Natural killer cell (primary cell): ENCODE measurements around the gene ROS1. TPM values are rescaled to one million over a fixed set of nuclear protein-coding genes. Genes with fewer than 3 reads are reported as not detected.

Experiments
- ATAC-seq, 3 donors: fragments of 150-1000 bp in 2 of 3; fragments of 200-7000 bp in 1 of 3; cut with Tn5 transposase; 1 replicate in 1 of 3; 2 replicates in 2 of 3; pipeline ENCODE4 v1.10.0; 2021; ENCODE audit warnings: mild to moderate bottlenecking in 2 of 3, moderate library complexity in 2 of 3
- DNase-seq, 2 donors: peaks; one replicate each; pipeline versions ENCODE4 v3.0.0 to v3.0.0-alpha.2; 2013 to 2021; ENCODE audit warnings: mixed read lengths in 1 of 2
- H3K27ac ChIP-seq: one replicate; pipeline ENCODE4 v1.5.1; 2013; ENCODE audit warnings: mild to moderate bottlenecking, low read length
- H3K27me3 ChIP-seq: one replicate; pipeline ENCODE4 v1.6.1; 2013; ENCODE audit warnings: low read length; ENCODE audit not compliant: control insufficient read depth, insufficient read depth
- H3K36me3 ChIP-seq: one replicate; pipeline ENCODE4 v1.6.1; 2013; ENCODE audit warnings: low read length; ENCODE audit not compliant: control insufficient read depth, insufficient read depth
- H3K4me1 ChIP-seq: one replicate; pipeline ENCODE4 v1.6.1; 2013; ENCODE audit warnings: low read length; ENCODE audit not compliant: control insufficient read depth, insufficient read depth
- H3K4me3 ChIP-seq: one replicate; pipeline ENCODE4 v1.5.1; 2013; ENCODE audit warnings: low read length
- H3K9me3 ChIP-seq: one replicate; pipeline ENCODE4 v1.6.1; 2013; ENCODE audit warnings: low read length; ENCODE audit not compliant: control insufficient read depth, insufficient read depth
- H3K27ac Mint-ChIP-seq, 2 donors: one replicate each; pipeline ENCODE4 v1.8.0; 2022; ENCODE audit warnings: mild to moderate bottlenecking in 2 of 2, mixed read lengths in 2 of 2, moderate library complexity in 1 of 2
- H3K27me3 Mint-ChIP-seq, 2 donors: one replicate each; pipeline ENCODE4 v1.8.0; 2022; ENCODE audit warnings: low read depth in 2 of 2, mixed read lengths in 2 of 2
- H3K36me3 Mint-ChIP-seq: one replicate; pipeline ENCODE4 v1.8.0; 2022; ENCODE audit warnings: mixed read lengths
- H3K4me1 Mint-ChIP-seq, 2 donors: one replicate each; pipeline ENCODE4 v1.8.0; 2022; ENCODE audit warnings: mixed read lengths in 2 of 2
- H3K4me3 Mint-ChIP-seq: one replicate; pipeline ENCODE4 v1.8.0; 2022; ENCODE audit warnings: mild to moderate bottlenecking, moderate library complexity, mixed read lengths
- H3K9me3 Mint-ChIP-seq, 2 donors: one replicate each; pipeline ENCODE4 v1.8.0; 2022; ENCODE audit warnings: mixed read lengths in 2 of 2
- CTCF ChIP-seq: fragments of 200-600 bp; IDR thresholded peaks from one replicate; pipeline ENCODE4 v1.8.0; 2022; ENCODE audit warnings: antibody characterized with exemption
- WGBS: methylation state at CpG from one replicate; pipeline ENCODE4 v1.1.7; 2013; ENCODE audit warnings: missing lambda C conversion rate; ENCODE audit not compliant: insufficient coverage; 5-methylcytosine and 5-hydroxymethylcytosine counted together
- intact Hi-C: fragments of 100-400 bp; cut with micrococcal nuclease; formaldehyde crosslinking; loops from one replicate; pipeline ENCODE4 v1.14.2; 2022
- total RNA-seq, 4 donors: library from RNA; stranded (reverse); fragments of 120-200 nt in 1 of 4; gene quantifications; one replicate each; pipeline versions ENCODE4 v1.2.3 to v1.2.4, GENCODE V29; 2013 to 2022

The ROS1 gene
- total RNA-seq, 3 donors from 2014 or later (not counting 1 experiment from before 2014, with no cell fraction given): not detected

- no peak overlapping the region for H3K27ac ChIP-seq
- no peak for TF ChIP-seq CTCF
- Mint-ChIP-seq H3K4me3 (no peak overlapping the region), H3K27ac (no peak overlapping the region), H3K9me3 (peaks cover 0 to 3% of the 10 kb centered on the region in 2 donors), H3K36me3 (no peaks in the 10 kb centered on the region), H3K4me1 (no peaks in the 10 kb centered on the region), H3K27me3 (peaks cover 2 to 10% of the 10 kb centered on the region in 2 donors)
- DNase-seq: no peak
- H3K4me1 ChIP-seq: no peaks in the 10 kb centered on the region
- intact Hi-C loops: no loop called here
- no peak for ATAC-seq
- no peaks in the 10 kb centered on the region for H3K27me3 ChIP-seq
- H3K36me3 ChIP-seq: no peaks in the 10 kb centered on the region
- 98% methylated on average over 2 of the region's 3 CpGs for WGBS
- H3K9me3 ChIP-seq: no peaks in the 10 kb centered on the region
- H3K4me3 ChIP-seq: no peak overlapping the region
Observed at GRCh38 chr6:117307655-117308054, 118.1 kb downstream of the ROS1 start.

- no peaks in the 10 kb centered on the region for H3K4me1 Mint-ChIP-seq
- no peak overlapping the region for H3K27ac ChIP-seq
- DNase-seq (no peak), ATAC-seq (no peak)
- no peaks in the 10 kb centered on the region for H3K36me3 ChIP-seq
- no peak overlapping the region for H3K4me3 ChIP-seq
- no peaks in the 10 kb centered on the region for H3K27me3 ChIP-seq
- no peaks in the 10 kb centered on the region for H3K36me3 Mint-ChIP-seq
- intact Hi-C loops: no loop called here
- H3K27me3 Mint-ChIP-seq: peaks cover 0 to 2% of the 10 kb centered on the region in 2 donors
- no peak for TF ChIP-seq CTCF
- H3K4me1 ChIP-seq: no peaks in the 10 kb centered on the region
- H3K27ac Mint-ChIP-seq: no peak overlapping the region
- H3K9me3 Mint-ChIP-seq: peaks cover 0 to 3% of the 10 kb centered on the region in 2 donors
- 90% methylated on average over 3 of the region's 3 CpGs for WGBS
- no peaks in the 10 kb centered on the region for H3K9me3 ChIP-seq
- no peak overlapping the region for H3K4me3 Mint-ChIP-seq
Observed at GRCh38 chr6:117306227-117306790, 119.4 kb downstream of the ROS1 start.

GRCh38 chr6:117304446-117304845 is 121.3 kb downstream of the ROS1 start:
- peaks cover 0 to 2% of the 10 kb centered on the region in 2 donors for H3K27me3 Mint-ChIP-seq
- no peaks in the 10 kb centered on the region for H3K4me1 Mint-ChIP-seq
- H3K27me3 ChIP-seq: no peaks in the 10 kb centered on the region
- H3K4me3 ChIP-seq: no peak overlapping the region
- ATAC-seq (no peak), DNase-seq (no peak)
- intact Hi-C loops: no loop called here
- no peaks in the 10 kb centered on the region for H3K9me3 ChIP-seq
- no peaks in the 10 kb centered on the region for H3K4me1 ChIP-seq
- 90% methylated on average over 2 of the region's 2 CpGs for WGBS
- TF ChIP-seq CTCF: no peak
- H3K27ac Mint-ChIP-seq: no peak overlapping the region
- no peak overlapping the region for H3K27ac ChIP-seq
- H3K9me3 Mint-ChIP-seq: peaks cover 0 to 3% of the 10 kb centered on the region in 2 donors
- no peaks in the 10 kb centered on the region for H3K36me3 Mint-ChIP-seq
- H3K4me3 Mint-ChIP-seq: no peak overlapping the region
- H3K36me3 ChIP-seq: no peaks in the 10 kb centered on the region

- 80% methylated on average over 3 of the region's 3 CpGs for WGBS
- Mint-ChIP-seq H3K27ac (no peak overlapping the region), H3K9me3 (peaks cover 0 to 3% of the 10 kb centered on the region in 2 donors), H3K4me3 (no peak overlapping the region), H3K36me3 (no peaks in the 10 kb centered on the region), H3K4me1 (no peaks in the 10 kb centered on the region), H3K27me3 (peaks cover 0 to 2% of the 10 kb centered on the region in 2 donors)
- intact Hi-C loops: no loop called here
- DNase-seq (no peak), ATAC-seq (no peak)
- Histone ChIP-seq H3K27me3 (no peaks in the 10 kb centered on the region), H3K27ac (no peak overlapping the region), H3K9me3 (no peaks in the 10 kb centered on the region), H3K4me1 (no peaks in the 10 kb centered on the region), H3K36me3 (no peaks in the 10 kb centered on the region), H3K4me3 (no peak overlapping the region)
- TF ChIP-seq CTCF: no peak
Observed at GRCh38 chr6:117303323-117303722, 122.4 kb downstream of the ROS1 start.
